IgD-negative memory B cell (primary cell): ENCODE results near the gene IL17D. TPM values are rescaled to one million over a fixed set of nuclear protein-coding genes. Genes with fewer than 3 reads are reported as not detected.

Experiments
- H3K27ac Mint-ChIP-seq, 3 donors: one replicate each; pipeline ENCODE4 v1.8.0; 2020 to 2022; ENCODE audit warnings: mild to moderate bottlenecking in 3 of 3, mixed read lengths in 3 of 3, moderate library complexity in 1 of 3
- H3K27me3 Mint-ChIP-seq: one replicate; pipeline ENCODE4 v1.8.0; 2021; ENCODE audit warnings: mixed read lengths
- H3K36me3 Mint-ChIP-seq: one replicate; pipeline ENCODE4 v1.8.0; 2020; ENCODE audit warnings: mild to moderate bottlenecking, mixed read lengths
- H3K4me1 Mint-ChIP-seq, 3 donors: one replicate each; pipeline ENCODE4 v1.8.0; 2020 to 2022; ENCODE audit warnings: mixed read lengths in 3 of 3, mild to moderate bottlenecking in 1 of 3
- H3K4me3 Mint-ChIP-seq, 4 donors: one replicate each; pipeline ENCODE4 v1.8.0; 2020 to 2022; ENCODE audit warnings: mild to moderate bottlenecking in 4 of 4, mixed read lengths in 4 of 4, moderate library complexity in 3 of 4
- H3K9me3 Mint-ChIP-seq, 3 donors: one replicate each; pipeline ENCODE4 v1.8.0; 2020 to 2021; ENCODE audit warnings: mixed read lengths in 3 of 3, mild to moderate bottlenecking in 1 of 3
- polyA plus RNA-seq: library from polyadenylated mRNA; unstranded; fragments of 300-500 nt; fragmentation: Illumina TruSeq; gene quantifications from one replicate; pipeline ENCODE4 v1.2.3, GENCODE V29; 2021

IL17D gene
- polyA plus RNA-seq, 1 donor from 2014 or later, result 0.11 TPM

DNA sequence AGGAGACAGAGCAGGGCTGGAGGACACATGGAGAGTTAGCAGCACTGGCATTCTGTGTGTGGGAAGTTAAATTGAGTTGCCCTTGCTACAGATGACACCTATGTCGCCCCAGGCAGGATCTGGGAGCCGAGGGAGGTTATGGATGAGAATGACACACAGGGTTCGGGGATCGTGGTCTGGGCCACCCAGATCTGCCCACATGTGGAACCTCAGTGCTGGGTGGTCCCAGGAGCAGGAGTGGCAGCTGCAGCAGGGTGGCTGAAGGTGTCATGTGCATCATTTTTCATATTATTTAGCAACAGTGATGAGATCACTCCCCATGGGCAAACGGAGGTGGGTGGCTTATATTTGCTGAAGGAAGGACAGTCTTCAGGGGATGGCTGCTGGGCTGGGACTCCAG lies 3.2 kb downstream of the IL17D start:
- Mint-ChIP-seq H3K27me3 (peaks cover 1% of the 10 kb centered on the region), H3K36me3 (no peaks in the 10 kb centered on the region), H3K9me3 (no peaks in the 10 kb centered on the region), H3K4me1 (peaks cover 7 to 13% (median 7%) of the 10 kb centered on the region in 3 donors), H3K4me3 (peak overlapping the region in 1 of 4 donors; percentile 84), H3K27ac (peak overlapping the region in 1 of 3 donors; percentile 36)

GRCh38 chr13:20708216-20708615 lies 4.7 kb downstream of the IL17D start:
- no peak overlapping the region for H3K4me3 Mint-ChIP-seq

DNA sequence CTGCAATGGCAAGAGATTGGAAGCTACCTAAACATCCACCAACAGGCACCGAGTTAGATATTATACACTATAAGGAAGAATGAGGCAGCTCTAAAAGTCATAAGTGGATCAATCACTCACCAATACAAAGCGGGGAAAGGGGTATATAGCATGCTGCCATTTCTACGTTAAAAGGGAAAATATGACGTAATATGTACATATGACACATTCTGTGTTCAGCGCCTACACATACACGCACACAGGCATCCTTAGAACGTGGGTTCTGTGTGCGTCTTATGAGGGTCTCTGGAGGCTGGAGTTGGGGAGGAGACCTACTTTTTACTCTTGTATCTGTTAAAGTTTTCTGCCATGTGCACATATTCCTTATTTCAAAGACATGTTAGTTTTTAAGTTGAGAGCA lies 5.9 kb downstream of the IL17D start:
- Mint-ChIP-seq H3K27me3 (peaks cover 4% of the 10 kb centered on the region), H3K36me3 (no peaks in the 10 kb centered on the region), H3K9me3 (no peaks in the 10 kb centered on the region), H3K4me1 (peaks cover 2 to 9% (median 3%) of the 10 kb centered on the region in 3 donors), H3K27ac (no peak overlapping the region), H3K4me3 (no peak overlapping the region)

More at GRCh38 chr13:20708216-20708615, 4.7 kb downstream of the IL17D start:
- no peaks in the 10 kb centered on the region for H3K36me3 Mint-ChIP-seq
- no peaks in the 10 kb centered on the region for H3K27me3 Mint-ChIP-seq
- peaks cover 2 to 5% (median 4%) of the 10 kb centered on the region in 3 donors for H3K4me1 Mint-ChIP-seq
- H3K27ac Mint-ChIP-seq, result peak overlapping the region in 1 of 3 donors; percentile 2
- H3K9me3 Mint-ChIP-seq, result no peaks in the 10 kb centered on the region

GRCh38 chr13:20709782-20710181 lies 6.3 kb downstream of the IL17D start:
- no peaks in the 10 kb centered on the region for H3K9me3 Mint-ChIP-seq
- no peaks in the 10 kb centered on the region for H3K36me3 Mint-ChIP-seq
- no peak overlapping the region for H3K4me3 Mint-ChIP-seq
- H3K4me1 Mint-ChIP-seq, result peaks cover 2 to 9% (median 3%) of the 10 kb centered on the region in 3 donors
- no peak overlapping the region for H3K27ac Mint-ChIP-seq
- peaks cover 4% of the 10 kb centered on the region for H3K27me3 Mint-ChIP-seq

- Mint-ChIP-seq H3K9me3 (no peaks in the 10 kb centered on the region), H3K4me1 (peaks cover 2 to 5% (median 3%) of the 10 kb centered on the region in 3 donors), H3K4me3 (peak overlapping the region in 1 of 4 donors; percentile 17), H3K36me3 (no peaks in the 10 kb centered on the region), H3K27ac (no peak overlapping the region), H3K27me3 (peaks cover 7% of the 10 kb centered on the region)
Measured at GRCh38 chr13:20711301-20712044, 8.0 kb downstream of the IL17D start.

- Mint-ChIP-seq H3K27ac (no peak overlapping the region), H3K4me3 (peak overlapping the region in 1 of 4 donors; percentile 67), H3K4me1 (peaks cover 2 to 3% (median 3%) of the 10 kb centered on the region in 3 donors), H3K27me3 (peaks cover 7% of the 10 kb centered on the region), H3K9me3 (no peaks in the 10 kb centered on the region), H3K36me3 (no peaks in the 10 kb centered on the region)
Measured at GRCh38 chr13:20713014-20713376, 9.5 kb downstream of the IL17D start.

- no peaks in the 10 kb centered on the region for H3K36me3 Mint-ChIP-seq
- no peaks in the 10 kb centered on the region for H3K9me3 Mint-ChIP-seq
- H3K4me3 Mint-ChIP-seq, result no peak overlapping the region
- peaks cover 2 to 3% (median 3%) of the 10 kb centered on the region in 3 donors for H3K4me1 Mint-ChIP-seq
- H3K27me3 Mint-ChIP-seq, result peaks cover 7% of the 10 kb centered on the region
- H3K27ac Mint-ChIP-seq, result no peak overlapping the region
Measured at GRCh38 chr13:20713751-20714150, 10.3 kb downstream of the IL17D start.

GRCh38 chr13:20714161-20714560 lies 10.7 kb downstream of the IL17D start:
- peaks cover 7% of the 10 kb centered on the region for H3K27me3 Mint-ChIP-seq
- no peak overlapping the region for H3K4me3 Mint-ChIP-seq
- no peaks in the 10 kb centered on the region for H3K9me3 Mint-ChIP-seq
- no peak overlapping the region for H3K27ac Mint-ChIP-seq
- peaks cover 2 to 3% (median 3%) of the 10 kb centered on the region in 3 donors for H3K4me1 Mint-ChIP-seq
- no peaks in the 10 kb centered on the region for H3K36me3 Mint-ChIP-seq

GRCh38 chr13:20714563-20715329 lies 11.2 kb downstream of the IL17D start:
- Mint-ChIP-seq H3K36me3 (no peaks in the 10 kb centered on the region), H3K27ac (no peak overlapping the region), H3K4me3 (no peak overlapping the region), H3K9me3 (no peaks in the 10 kb centered on the region), H3K4me1 (peaks cover 2 to 3% (median 3%) of the 10 kb centered on the region in 3 donors), H3K27me3 (peaks cover 7% of the 10 kb centered on the region)

DNA sequence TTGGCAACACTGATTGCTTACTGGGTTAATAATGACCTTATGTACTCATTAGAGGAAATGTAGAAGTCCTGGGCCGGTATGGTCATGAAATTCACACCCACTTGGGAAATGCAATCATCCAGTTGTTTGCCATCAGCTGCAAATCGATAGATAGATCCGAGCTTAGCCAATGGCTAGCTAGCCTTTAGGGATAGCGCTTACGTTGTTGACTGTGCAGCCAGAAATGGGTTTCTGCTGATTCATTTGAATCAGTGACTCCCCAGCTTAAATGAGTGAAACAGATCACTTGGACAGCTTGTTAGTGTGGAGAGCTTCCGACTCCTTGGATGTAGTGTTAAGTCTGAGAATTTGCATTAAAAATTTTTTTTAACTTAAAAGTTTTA lies 11.8 kb downstream of the IL17D start:
- H3K4me3 Mint-ChIP-seq, result no peak overlapping the region
- peaks cover 2 to 3% (median 3%) of the 10 kb centered on the region in 3 donors for H3K4me1 Mint-ChIP-seq
- H3K36me3 Mint-ChIP-seq, result no peaks in the 10 kb centered on the region
- H3K27ac Mint-ChIP-seq, result no peak overlapping the region
- H3K9me3 Mint-ChIP-seq, result no peaks in the 10 kb centered on the region
- H3K27me3 Mint-ChIP-seq, result peaks cover 7% of the 10 kb centered on the region

GRCh38 chr13:20716951-20717350 lies 13.5 kb downstream of the IL17D start:
- no peaks in the 10 kb centered on the region for H3K36me3 Mint-ChIP-seq
- no peaks in the 10 kb centered on the region for H3K9me3 Mint-ChIP-seq
- no peak overlapping the region for H3K4me3 Mint-ChIP-seq
- H3K27ac Mint-ChIP-seq, result no peak overlapping the region
- H3K4me1 Mint-ChIP-seq, result peaks cover 2 to 5% (median 3%) of the 10 kb centered on the region in 3 donors
- H3K27me3 Mint-ChIP-seq, result peaks cover 15% of the 10 kb centered on the region

DNA sequence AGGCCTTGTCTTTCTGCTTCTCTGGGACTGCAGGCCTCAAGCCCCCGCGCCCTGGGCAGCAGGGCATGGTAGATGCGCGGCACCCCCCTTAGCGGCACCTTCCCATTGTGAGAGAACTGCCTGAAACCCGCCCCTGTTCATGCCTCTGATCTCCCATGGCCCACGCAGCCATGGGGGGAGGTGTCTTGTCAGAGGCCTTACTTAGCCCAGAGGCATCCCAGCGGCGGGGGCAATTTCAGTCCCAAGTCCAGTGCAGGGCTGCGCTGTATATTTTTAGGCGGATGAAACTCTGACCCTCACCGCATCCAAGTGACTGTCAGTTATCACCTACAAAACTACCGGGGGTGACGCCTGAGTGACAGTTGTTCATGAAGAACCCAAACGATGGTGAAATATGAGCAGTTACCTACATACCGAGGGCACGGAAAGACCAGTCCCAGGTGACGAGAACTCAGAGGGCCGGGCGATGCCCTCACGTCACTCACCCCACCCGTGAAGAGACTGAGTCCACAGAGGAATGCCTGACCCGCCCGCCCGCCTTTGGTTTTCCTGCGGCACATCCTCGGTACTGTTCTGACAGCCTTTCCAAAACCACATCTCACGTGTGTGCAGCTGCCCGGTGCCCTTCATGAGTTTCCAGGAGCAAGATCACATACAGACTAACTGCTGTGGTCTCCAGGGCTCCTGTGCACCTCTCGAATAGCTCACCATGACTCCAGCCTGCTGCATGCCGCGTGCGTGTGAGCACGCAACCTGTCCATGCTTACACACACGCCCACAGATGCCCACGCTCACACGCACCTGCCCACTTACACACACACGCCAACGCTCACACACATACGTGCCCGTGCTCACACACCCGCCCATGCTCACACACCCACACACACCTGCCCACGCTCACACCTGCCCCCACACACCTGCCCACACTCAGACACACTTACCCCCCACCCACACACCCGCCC lies 14.4 kb downstream of the IL17D start:
- Mint-ChIP-seq H3K4me3 (no peak overlapping the region), H3K4me1 (peaks cover 0 to 3% (median 3%) of the 10 kb centered on the region in 3 donors), H3K36me3 (no peaks in the 10 kb centered on the region), H3K9me3 (no peaks in the 10 kb centered on the region), H3K27me3 (peaks cover 23% of the 10 kb centered on the region), H3K27ac (no peak overlapping the region)

DNA sequence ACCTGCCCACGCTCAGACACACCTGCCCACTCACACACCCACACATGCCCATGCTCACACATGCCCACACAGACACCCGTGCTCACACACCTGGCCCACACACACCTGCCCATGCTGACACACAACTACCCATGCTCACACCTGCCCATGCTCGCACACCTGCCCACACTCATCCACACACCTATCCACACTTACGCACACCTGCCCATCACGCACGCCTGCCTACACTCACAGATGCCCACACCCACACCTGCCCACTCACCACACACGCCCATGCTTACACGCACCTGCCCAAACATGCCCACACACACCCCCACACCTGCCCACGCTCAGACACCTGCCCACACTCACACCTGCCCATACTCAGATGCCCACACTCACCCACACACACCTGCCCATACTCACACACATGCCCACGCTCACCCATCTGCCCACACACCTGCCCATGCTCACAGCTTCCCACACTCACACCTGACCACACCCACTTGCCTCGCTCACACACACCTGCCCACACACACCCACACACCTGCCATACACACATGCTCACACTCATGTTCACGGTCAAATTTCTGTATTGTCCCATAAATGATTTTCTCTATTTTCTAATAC lies 15.6 kb downstream of the IL17D start:
- H3K36me3 Mint-ChIP-seq, result no peaks in the 10 kb centered on the region
- H3K9me3 Mint-ChIP-seq, result no peaks in the 10 kb centered on the region
- H3K4me3 Mint-ChIP-seq, result no peak overlapping the region
- peaks cover 24% of the 10 kb centered on the region for H3K27me3 Mint-ChIP-seq
- peaks cover 0 to 2% (median 0%) of the 10 kb centered on the region in 3 donors for H3K4me1 Mint-ChIP-seq
- H3K27ac Mint-ChIP-seq, result no peak overlapping the region

DNA sequence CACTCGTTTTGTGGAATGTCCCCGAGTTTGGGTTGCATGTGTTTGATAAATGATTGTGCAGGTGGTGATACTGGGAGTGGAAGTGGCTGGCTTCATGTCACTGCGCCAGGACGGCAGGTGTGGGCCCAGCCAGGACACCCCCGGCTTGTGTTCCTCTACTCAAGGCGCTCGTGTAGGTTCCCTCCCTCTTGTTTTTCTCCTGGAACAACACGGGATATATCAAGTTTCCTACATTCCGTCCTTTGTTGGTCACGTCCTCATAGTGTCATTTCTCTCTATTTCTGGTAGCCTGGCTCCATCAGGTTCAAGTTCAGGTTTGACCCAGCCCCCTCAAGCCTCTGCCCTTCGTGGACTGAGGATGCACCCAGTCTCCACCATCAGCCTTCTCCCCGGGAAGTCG lies 16.3 kb downstream of the IL17D start:
- no peaks in the 10 kb centered on the region for H3K36me3 Mint-ChIP-seq
- H3K4me3 Mint-ChIP-seq, result no peak overlapping the region
- peaks cover 23% of the 10 kb centered on the region for H3K27me3 Mint-ChIP-seq
- H3K9me3 Mint-ChIP-seq, result no peaks in the 10 kb centered on the region
- H3K27ac Mint-ChIP-seq, result no peak overlapping the region
- peaks cover 0 to 2% (median 0%) of the 10 kb centered on the region in 3 donors for H3K4me1 Mint-ChIP-seq
